Neural cell (in vitro differentiated cells): ENCODE measurements around the gene CTDP1. TPM values are rescaled to one million over a fixed set of nuclear protein-coding genes. Genes with fewer than 3 reads are reported as not detected.

Experiments used
- H2AFZ ChIP-seq: fragments of 200-600, 300-800 bp; sonication (generic), shearing (Covaris generic); 2 replicates; pipeline ENCODE4 v1.6.0; 2014; ENCODE audit warnings: low read depth, mild to moderate bottlenecking, antibody characterized with exemption, low read length, moderate library complexity
- H3F3A ChIP-seq: fragments of 200-600 bp; shearing (Covaris generic); 2 replicates; pipeline ENCODE4 v1.6.1; 2016; ENCODE audit warnings: mild to moderate bottlenecking, moderate library complexity, mixed read lengths, antibody characterized with exemption, low read length; ENCODE audit not compliant: insufficient read depth, poor library complexity, severe bottlenecking
- H3K27ac ChIP-seq: fragments of 200-600, 300-800 bp; sonication (generic), shearing (Covaris generic); 2 replicates; pipeline ENCODE4 v1.5.1; 2014; ENCODE audit warnings: mild to moderate bottlenecking, low read length, moderate library complexity
- H3K27me3 ChIP-seq: fragments of 300-800, 200-600 bp; sonication (generic), shearing (Covaris generic); 2 replicates; pipeline ENCODE4 v1.6.0; 2014; ENCODE audit warnings: mild to moderate bottlenecking, low read depth, low read length, moderate library complexity; ENCODE audit not compliant: insufficient read depth
- H3K36me3 ChIP-seq: fragments of 300-800, 200-600 bp; sonication (generic), shearing (Covaris generic); 2 replicates; pipeline ENCODE4 v1.5.1; 2014; ENCODE audit warnings: mild to moderate bottlenecking, antibody characterized with exemption, low read length, moderate library complexity; ENCODE audit not compliant: insufficient read depth
- H3K4me2 ChIP-seq: fragments of 300-800, 200-600 bp; sonication (generic), shearing (Covaris generic); 2 replicates; pipeline ENCODE4 v1.6.0; 2014; ENCODE audit warnings: mild to moderate bottlenecking, low read length
- H3K4me3 ChIP-seq: fragments of 300-800, 200-600 bp; sonication (generic), shearing (Covaris generic); 2 replicates; pipeline ENCODE4 v1.5.1; 2014; ENCODE audit warnings: mild to moderate bottlenecking, low read length, moderate library complexity
- H3K79me2 ChIP-seq: fragments of 200-600 bp; shearing (Covaris generic); replicated peaks from 2 replicates; pipeline ENCODE4 v1.6.0; 2014; ENCODE audit warnings: mild to moderate bottlenecking, low read length, moderate library complexity; ENCODE audit not compliant: insufficient read depth
- H3K9ac ChIP-seq: fragments of 300-800, 200-600 bp; sonication (generic), shearing (Covaris generic); 2 replicates; pipeline ENCODE4 v1.6.1; 2016; ENCODE audit warnings: mild to moderate bottlenecking, low read length, mixed read lengths
- H3K9me2 ChIP-seq: fragments of 200-600 bp; shearing (Covaris generic); 2 replicates; pipeline ENCODE4 v1.6.1; 2016; ENCODE audit warnings: mild to moderate bottlenecking, low read length, mixed read lengths; ENCODE audit not compliant: insufficient read depth
- H3K9me3 ChIP-seq: fragments of 200-600, 300-800 bp; sonication (generic), shearing (Covaris generic); 2 replicates; pipeline ENCODE4 v1.6.1; 2016; ENCODE audit warnings: mild to moderate bottlenecking, mixed run types, low read length, moderate library complexity, mixed read lengths
- H4K20me1 ChIP-seq: fragments of 200-600 bp; shearing (Covaris generic); 2 replicates; pipeline ENCODE4 v1.6.1; 2016; ENCODE audit warnings: mild to moderate bottlenecking, mixed run types; ENCODE audit not compliant: insufficient read depth
- CTCF ChIP-seq: fragments of 450-650 bp; IDR thresholded peaks from 2 replicates; pipeline ENCODE4 v1.5.1; 2014; ENCODE audit warnings: antibody characterized with exemption, mild to moderate bottlenecking, moderate library complexity; ENCODE audit not compliant: poor library complexity, severe bottlenecking
- EP300 ChIP-seq: fragments of 450-650 bp; conservative IDR thresholded peaks from 2 replicates; pipeline ENCODE4 v1.6.1; 2014; ENCODE audit warnings: antibody characterized with exemption, mild to moderate bottlenecking, moderate library complexity; ENCODE audit not compliant: poor library complexity, severe bottlenecking
- EZH2 ChIP-seq: fragments of 200-600, 300-800 bp; shearing (Covaris generic), sonication (generic); IDR thresholded peaks from 2 replicates; pipeline ENCODE4 v1.6.1; 2014; ENCODE audit warnings: antibody characterized with exemption, low read length, borderline replicate concordance, mild to moderate bottlenecking; ENCODE audit not compliant: insufficient read depth, poor library complexity, severe bottlenecking
- MXI1 ChIP-seq: fragments of 450-650 bp; conservative IDR thresholded peaks from 2 replicates; pipeline ENCODE4 v1.6.1; 2014; ENCODE audit warnings: antibody characterized with exemption, mild to moderate bottlenecking; ENCODE audit not compliant: poor library complexity, severe bottlenecking
- POLR2AphosphoS5 ChIP-seq: IDR thresholded peaks from 2 replicates; pipeline ENCODE4 v1.6.1; 2012
- RAD21 ChIP-seq: fragments of 450-650 bp; conservative IDR thresholded peaks from 2 replicates; pipeline ENCODE4 v1.6.1; 2014; ENCODE audit warnings: antibody characterized with exemption, mild to moderate bottlenecking, moderate library complexity
- SMC3 ChIP-seq: fragments of 450-650 bp; conservative IDR thresholded peaks from 2 replicates; pipeline ENCODE4 v1.6.1; 2014; ENCODE audit warnings: antibody characterized with exemption, mild to moderate bottlenecking, moderate library complexity; ENCODE audit not compliant: poor library complexity
- TAF1 ChIP-seq: IDR thresholded peaks from 2 replicates; pipeline ENCODE4 v1.6.1; 2012; ENCODE audit warnings: low read depth
- polyA plus RNA-seq: library from polyadenylated mRNA; depleted of rRNA; stranded (reverse); fragments of >200 nt; gene quantifications from 2 replicates; pipeline ENCODE4 v1.2.3, GENCODE V29; 2014
- TF ChIP-seq, protein P1 (sequence below): IDR thresholded peaks from 2 replicates; pipeline ENCODE4 v1.6.1; 2012; ENCODE audit warnings: borderline replicate concordance

The CTDP1 gene
- polyA plus RNA-seq, 1 donor from 2014 or later: 22.3 TPM

DNA sequence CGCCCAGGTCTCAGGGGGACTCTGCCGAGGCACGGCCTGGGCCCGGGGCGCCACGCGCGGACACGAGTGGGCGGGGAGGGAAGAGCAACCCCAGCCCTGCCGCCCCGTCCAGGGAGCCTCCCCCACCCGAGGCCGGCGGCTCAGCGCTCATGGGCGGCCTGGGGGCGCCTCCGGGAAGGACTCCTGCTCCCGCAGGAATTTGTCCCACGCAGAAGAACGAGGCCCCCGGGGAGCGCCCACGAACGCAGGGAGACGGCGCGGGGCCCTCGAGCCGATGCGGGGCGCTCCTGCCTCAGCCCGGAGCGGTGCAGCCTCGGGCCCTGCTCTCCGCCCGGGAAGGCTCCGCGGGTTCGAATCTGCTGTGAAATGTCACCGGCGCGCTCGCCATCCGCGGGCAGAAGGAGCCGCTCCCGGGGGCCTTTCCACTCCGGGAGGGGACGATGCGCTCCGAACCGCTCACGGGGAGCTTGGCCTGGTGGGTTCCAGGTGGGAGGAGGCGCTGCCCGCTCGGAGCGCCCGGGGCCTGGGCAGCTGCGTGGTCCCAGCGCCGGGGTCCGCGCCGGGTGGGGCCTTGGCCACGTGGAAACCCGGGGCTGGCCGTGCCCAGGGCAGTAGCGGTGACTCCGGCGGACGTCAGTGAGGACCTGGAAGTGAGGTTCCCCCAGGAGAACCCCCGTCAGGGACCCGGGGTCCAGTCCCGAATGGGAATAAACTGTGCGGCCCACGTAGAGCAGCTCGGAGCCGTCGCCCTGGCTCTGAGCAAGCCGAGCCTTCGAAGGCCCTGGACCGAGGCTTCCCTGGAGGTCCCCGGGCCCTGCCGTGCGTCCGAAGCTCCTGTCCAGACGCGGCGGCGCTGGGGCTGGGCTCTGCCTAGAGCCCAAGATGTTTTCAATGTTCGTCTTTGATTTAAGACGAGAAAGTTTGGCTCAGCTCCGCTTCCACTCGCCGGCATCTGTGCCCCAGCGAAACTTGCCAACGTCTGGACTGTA is 41.4 kb upstream of the CTDP1 start:
- Histone ChIP-seq H4K20me1 (no peaks in the 10 kb centered on the region), H3K4me2 (no peak overlapping the region), H3F3A (no peaks in the 10 kb centered on the region), H2AFZ (no peak overlapping the region), H3K79me2 (no peaks in the 10 kb centered on the region), H3K36me3 (no peaks in the 10 kb centered on the region), H3K9me3 (no peaks in the 10 kb centered on the region), H3K27ac (no peak overlapping the region), H3K9ac (no peak overlapping the region), H3K4me3 (no peak overlapping the region), H3K27me3 (no peaks in the 10 kb centered on the region), H3K9me2 (no peaks in the 10 kb centered on the region)
- TF ChIP-seq EP300 (no peak), POLR2AphosphoS5 (no peak), EZH2 (no peak), RAD21 (no peak), SMC3 (no peak), CTCF (no peak), MXI1 (no peak), TAF1 (no peak)
- TF ChIP-seq, protein P1, sequence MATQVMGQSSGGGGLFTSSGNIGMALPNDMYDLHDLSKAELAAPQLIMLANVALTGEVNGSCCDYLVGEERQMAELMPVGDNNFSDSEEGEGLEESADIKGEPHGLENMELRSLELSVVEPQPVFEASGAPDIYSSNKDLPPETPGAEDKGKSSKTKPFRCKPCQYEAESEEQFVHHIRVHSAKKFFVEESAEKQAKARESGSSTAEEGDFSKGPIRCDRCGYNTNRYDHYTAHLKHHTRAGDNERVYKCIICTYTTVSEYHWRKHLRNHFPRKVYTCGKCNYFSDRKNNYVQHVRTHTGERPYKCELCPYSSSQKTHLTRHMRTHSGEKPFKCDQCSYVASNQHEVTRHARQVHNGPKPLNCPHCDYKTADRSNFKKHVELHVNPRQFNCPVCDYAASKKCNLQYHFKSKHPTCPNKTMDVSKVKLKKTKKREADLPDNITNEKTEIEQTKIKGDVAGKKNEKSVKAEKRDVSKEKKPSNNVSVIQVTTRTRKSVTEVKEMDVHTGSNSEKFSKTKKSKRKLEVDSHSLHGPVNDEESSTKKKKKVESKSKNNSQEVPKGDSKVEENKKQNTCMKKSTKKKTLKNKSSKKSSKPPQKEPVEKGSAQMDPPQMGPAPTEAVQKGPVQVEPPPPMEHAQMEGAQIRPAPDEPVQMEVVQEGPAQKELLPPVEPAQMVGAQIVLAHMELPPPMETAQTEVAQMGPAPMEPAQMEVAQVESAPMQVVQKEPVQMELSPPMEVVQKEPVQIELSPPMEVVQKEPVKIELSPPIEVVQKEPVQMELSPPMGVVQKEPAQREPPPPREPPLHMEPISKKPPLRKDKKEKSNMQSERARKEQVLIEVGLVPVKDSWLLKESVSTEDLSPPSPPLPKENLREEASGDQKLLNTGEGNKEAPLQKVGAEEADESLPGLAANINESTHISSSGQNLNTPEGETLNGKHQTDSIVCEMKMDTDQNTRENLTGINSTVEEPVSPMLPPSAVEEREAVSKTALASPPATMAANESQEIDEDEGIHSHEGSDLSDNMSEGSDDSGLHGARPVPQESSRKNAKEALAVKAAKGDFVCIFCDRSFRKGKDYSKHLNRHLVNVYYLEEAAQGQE: no peak

- H3F3A ChIP-seq: no peaks in the 10 kb centered on the region
- no peak overlapping the region for H3K4me3 ChIP-seq
- no peaks in the 10 kb centered on the region for H3K9me2 ChIP-seq
Observed at GRCh38 chr18:79639072-79639829, 40.4 kb upstream of the CTDP1 start.

More at GRCh38 chr18:79639072-79639829, 40.4 kb upstream of the CTDP1 start:
- H3K27me3 ChIP-seq: no peaks in the 10 kb centered on the region
- H3K79me2 ChIP-seq: no peaks in the 10 kb centered on the region
- H4K20me1 ChIP-seq: no peaks in the 10 kb centered on the region
- no peak overlapping the region for H3K27ac ChIP-seq
- H3K4me2 ChIP-seq: no peak overlapping the region
- no peak overlapping the region for H3K9ac ChIP-seq
- H3K36me3 ChIP-seq: no peaks in the 10 kb centered on the region
- no peaks in the 10 kb centered on the region for H3K9me3 ChIP-seq
- H2AFZ ChIP-seq: no peak overlapping the region
- no peak for TF ChIP-seq RAD21
- no peak for TF ChIP-seq TAF1
- no peak for TF ChIP-seq SMC3
- TF ChIP-seq POLR2AphosphoS5: no peak
- TF ChIP-seq CTCF: no peak
- TF ChIP-seq EZH2: no peak
